Measurements from ENCODE around the gene ALPL. TPM values are rescaled to one million over a fixed set of nuclear protein-coding genes. Genes with fewer than 3 reads are reported as not detected.

Gene ALPL
- polyA plus RNA-seq, 2 of the 4 experiments (the other 2 are of a cell fraction) = 0.06 to 0.31 TPM

DNA sequence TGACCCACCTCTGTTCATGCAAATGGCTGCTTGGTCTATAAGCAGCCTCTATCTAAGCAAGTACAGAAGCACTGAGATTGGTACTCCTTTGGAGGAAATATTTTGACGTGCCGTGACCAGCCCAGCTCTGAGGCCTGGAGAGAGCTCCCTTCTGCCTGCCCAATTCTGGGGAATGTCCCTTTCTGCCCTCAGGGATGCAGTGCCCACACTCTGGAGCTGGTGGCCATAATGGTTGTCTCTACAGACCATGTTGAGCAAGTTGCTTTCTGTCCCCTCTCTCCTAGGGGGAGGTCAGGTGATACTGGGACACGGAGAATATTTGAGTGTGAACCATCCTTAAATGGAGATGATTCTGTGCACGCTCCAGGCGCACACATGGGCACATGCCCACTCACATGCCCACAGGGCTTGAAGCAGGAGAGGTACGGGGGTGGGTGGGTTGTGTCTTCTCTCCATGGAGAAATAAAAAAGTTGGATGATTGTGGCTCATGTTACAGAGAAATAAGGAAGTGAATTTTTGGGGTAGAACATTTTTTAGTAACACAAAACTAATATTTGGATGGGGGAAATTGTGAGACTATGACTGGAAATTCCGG, 13.9 kb upstream of the ALPL start:
- no peak for ATAC-seq

GRCh38 chr1:21496063-21496462, 13.2 kb upstream of the ALPL start:
- CTCF ChIA-PET = interaction anchor here (1.0 to 1.8 kb wide), 4 partner anchors 38 to 163 kb away, joined by 3 to 6 read pairs (median 4); no protein-coding TSS in a partner anchor
- ATAC-seq = no peak
- H3K9me3 ChIP-seq = no peaks in the 10 kb centered on the region
- H3K27ac ChIP-seq = no peak overlapping the region
- H3K4me2 ChIP-seq = no peak overlapping the region
- no peak for FAIRE-seq
- POLR2A ChIA-PET = no interaction called here
- no peak for DNase-seq (ENCODE audit: low read depth in 1 of 2, low spot score in 1 of 2)
- no peak overlapping the region for H3K4me3 ChIP-seq
- 36% methylated on average over 1 of the region's 1 CpG for WGBS (ENCODE audit: missing lambda C conversion rate)
- H3K4me1 ChIP-seq = no peaks in the 10 kb centered on the region
- no peak for TF ChIP-seq FOXS1 (CRISPR knock-in tag; IDR thresholded peaks at IDR 0.05)
- TF ChIP-seq HMGXB4 (CRISPR knock-in tag; IDR thresholded peaks at IDR 0.05; ENCODE audit: borderline replicate concordance) = no peak
- TF ChIP-seq ZFP36 (IDR thresholded peaks at IDR 0.05; ENCODE audit: borderline replicate concordance, partially characterized antibody) = no peak
- TF ChIP-seq HOXA7 (CRISPR knock-in tag; IDR thresholded peaks at IDR 0.05) = no peak
- no peak for TF ChIP-seq TP53 (CRISPR knock-in tag; IDR thresholded peaks at IDR 0.05)
- TF ChIP-seq, protein P1, sequence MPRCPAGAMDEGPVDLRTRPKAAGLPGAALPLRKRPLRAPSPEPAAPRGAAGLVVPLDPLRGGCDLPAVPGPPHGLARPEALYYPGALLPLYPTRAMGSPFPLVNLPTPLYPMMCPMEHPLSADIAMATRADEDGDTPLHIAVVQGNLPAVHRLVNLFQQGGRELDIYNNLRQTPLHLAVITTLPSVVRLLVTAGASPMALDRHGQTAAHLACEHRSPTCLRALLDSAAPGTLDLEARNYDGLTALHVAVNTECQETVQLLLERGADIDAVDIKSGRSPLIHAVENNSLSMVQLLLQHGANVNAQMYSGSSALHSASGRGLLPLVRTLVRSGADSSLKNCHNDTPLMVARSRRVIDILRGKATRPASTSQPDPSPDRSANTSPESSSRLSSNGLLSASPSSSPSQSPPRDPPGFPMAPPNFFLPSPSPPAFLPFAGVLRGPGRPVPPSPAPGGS (IDR thresholded peaks at IDR 0.05) = no peak
- no peak for TF ChIP-seq MYC (IDR thresholded peaks at IDR 0.05; ENCODE audit: borderline replicate concordance, low read length)
- TF ChIP-seq, protein P2, sequence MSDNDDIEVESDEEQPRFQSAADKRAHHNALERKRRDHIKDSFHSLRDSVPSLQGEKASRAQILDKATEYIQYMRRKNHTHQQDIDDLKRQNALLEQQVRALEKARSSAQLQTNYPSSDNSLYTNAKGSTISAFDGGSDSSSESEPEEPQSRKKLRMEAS (IDR thresholded peaks at IDR 0.05) = no peak
- no peak for TF ChIP-seq KDM5A (IDR thresholded peaks at IDR 0.05)
- TF ChIP-seq NFE2L2 (conservative IDR thresholded peaks at IDR 0.05; ENCODE audit: low read length) = no peak
- no peak for TF ChIP-seq ZC3H11A (IDR thresholded peaks at IDR 0.05)
- no peak for TF ChIP-seq CBX8 (IDR thresholded peaks at IDR 0.05)
- no peak for TF ChIP-seq BHLHE40 (IDR thresholded peaks at IDR 0.05; ENCODE audit: low read depth, low read length)

More for the DNA sequence above, 13.9 kb upstream of the ALPL start:
- FAIRE-seq (no peak), DNase-seq (ENCODE audit: low read depth in 1 of 2, low spot score in 1 of 2) (no peak)
- Histone ChIP-seq H3K4me3 (no peak overlapping the region), H3K4me1 (no peaks in the 10 kb centered on the region), H3K9me3 (no peaks in the 10 kb centered on the region), H3K4me2 (no peak overlapping the region), H3K27ac (no peak overlapping the region)
- WGBS (ENCODE audit: missing lambda C conversion rate) = 55% methylated on average over 4 of the region's 7 CpGs
- no peak for TF ChIP-seq PHF8 (IDR thresholded peaks at IDR 0.05; ENCODE audit: borderline replicate concordance, low read depth)
- TF ChIP-seq POLR2A (IDR thresholded peaks at IDR 0.05; ENCODE audit: low read length) = no peak
- no peak for TF ChIP-seq RNF2 (IDR thresholded peaks at IDR 0.05; ENCODE audit: borderline replicate concordance, low read depth)
- no peak for TF ChIP-seq TP53 (CRISPR knock-in tag; IDR thresholded peaks at IDR 0.05)
- TF ChIP-seq EHMT2 (IDR thresholded peaks at IDR 0.05; ENCODE audit: low read depth) = no peak
- TF ChIP-seq CHD2 (IDR thresholded peaks at IDR 0.05; ENCODE audit: low read length, partially characterized antibody) = no peak
- no peak for TF ChIP-seq MAFK (IDR thresholded peaks at IDR 0.05; ENCODE audit: partially characterized antibody)
- TF ChIP-seq FOXS1 (CRISPR knock-in tag; IDR thresholded peaks at IDR 0.05) = no peak
- no peak for TF ChIP-seq E2F6 (IDR thresholded peaks at IDR 0.05; ENCODE audit: borderline replicate concordance, low read depth)
- TF ChIP-seq NPAS2 (CRISPR knock-in tag; IDR thresholded peaks at IDR 0.05; ENCODE audit: borderline replicate concordance) = no peak
- TF ChIP-seq, protein P3, sequence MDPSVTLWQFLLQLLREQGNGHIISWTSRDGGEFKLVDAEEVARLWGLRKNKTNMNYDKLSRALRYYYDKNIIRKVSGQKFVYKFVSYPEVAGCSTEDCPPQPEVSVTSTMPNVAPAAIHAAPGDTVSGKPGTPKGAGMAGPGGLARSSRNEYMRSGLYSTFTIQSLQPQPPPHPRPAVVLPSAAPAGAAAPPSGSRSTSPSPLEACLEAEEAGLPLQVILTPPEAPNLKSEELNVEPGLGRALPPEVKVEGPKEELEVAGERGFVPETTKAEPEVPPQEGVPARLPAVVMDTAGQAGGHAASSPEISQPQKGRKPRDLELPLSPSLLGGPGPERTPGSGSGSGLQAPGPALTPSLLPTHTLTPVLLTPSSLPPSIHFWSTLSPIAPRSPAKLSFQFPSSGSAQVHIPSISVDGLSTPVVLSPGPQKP (IDR thresholded peaks at IDR 0.05; ENCODE audit: low read depth, low read length) = no peak
- no peak for TF ChIP-seq RARB (CRISPR knock-in tag; IDR thresholded peaks at IDR 0.05)
- TF ChIP-seq TFCP2L1 (CRISPR knock-in tag; IDR thresholded peaks at IDR 0.05) = no peak
- TF ChIP-seq GATA3 (IDR thresholded peaks at IDR 0.05; ENCODE audit: borderline replicate concordance) = no peak
- TF ChIP-seq SREBF2 (IDR thresholded peaks at IDR 0.05) = no peak
- TF ChIP-seq JUN (IDR thresholded peaks at IDR 0.05) = no peak
- TF ChIP-seq CBX8 (IDR thresholded peaks at IDR 0.05) = no peak
- TF ChIP-seq JUNB (IDR thresholded peaks at IDR 0.05) = no peak
- TF ChIP-seq HDAC2 (IDR thresholded peaks at IDR 0.05) = no peak
- ChIA-PET CTCF (interaction anchor here (0.6 to 1.8 kb wide), 6 partner anchors 39 to 1145 kb away, joined by 3 to 6 read pairs (median 4); no protein-coding TSS in a partner anchor), POLR2A (no interaction called here)

Measured in A549 (cell line).